ENCODE results near the gene HDAC9.
"Not testable (repeated sequence)": the region's sequence is repeated elsewhere in the genome, so short reads cannot be mapped to it uniquely, and the experiment has no call there.

HDAC9 gene

DNA sequence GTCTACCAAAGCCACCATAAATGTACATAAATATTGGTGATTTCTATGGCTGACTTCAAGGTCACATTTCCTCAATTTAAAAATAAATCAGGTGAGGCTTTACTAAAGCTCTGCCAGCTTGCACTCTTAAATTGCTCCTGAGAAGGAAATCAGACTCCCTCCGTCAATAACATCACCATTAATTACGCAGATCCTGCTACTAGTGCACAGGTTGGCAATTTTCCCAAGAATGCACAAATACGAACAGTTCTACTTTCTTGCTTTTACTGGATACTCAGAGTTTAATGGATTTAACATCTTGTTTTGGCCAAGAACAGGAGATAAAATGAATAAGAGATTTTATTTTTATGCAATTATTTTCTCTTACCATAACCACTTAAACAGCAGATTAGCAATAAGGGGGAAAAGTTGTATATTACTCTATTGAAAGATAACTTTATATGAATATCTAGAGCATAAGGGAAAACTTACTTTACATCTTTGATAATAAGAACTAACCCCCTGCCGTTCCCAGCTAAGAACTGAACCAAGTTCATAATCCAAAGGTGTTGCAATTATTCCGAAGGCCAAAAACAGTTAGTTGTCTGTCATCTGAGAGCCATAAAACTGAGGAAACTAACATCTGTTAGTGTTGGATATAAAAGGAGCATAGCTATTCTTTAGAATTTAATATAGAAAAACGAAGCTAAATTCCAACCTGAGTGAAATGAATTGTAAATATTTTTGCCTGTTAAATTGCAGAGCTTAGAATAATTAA, 481.3 kb downstream of the HDAC9 start:
- Histone ChIP-seq H3K9me3 (ENCODE audit: insufficient read depth, low read depth, low read length) (no peaks in the 10 kb centered on the region), H3K27me3 (ENCODE audit: insufficient read depth, low read length) (no peaks in the 10 kb centered on the region), H3K9ac (ENCODE audit: low read depth, low read length) (no peak overlapping the region), H3K36me3 (ENCODE audit: insufficient read depth, low read length) (no peaks in the 10 kb centered on the region), H3K4me3 (ENCODE audit: low read length) (no peak overlapping the region), H3K4me1 (ENCODE audit: insufficient read depth, low read length) (0 out of 2 replicates have a peak, but pooled peaks cover 5% of the 10 kb centered on the region), H3K27ac (ENCODE audit: low read depth, low read length) (no peak overlapping the region)
- WGBS: 90% methylated on average over 6 of the region's 6 CpGs

DNA sequence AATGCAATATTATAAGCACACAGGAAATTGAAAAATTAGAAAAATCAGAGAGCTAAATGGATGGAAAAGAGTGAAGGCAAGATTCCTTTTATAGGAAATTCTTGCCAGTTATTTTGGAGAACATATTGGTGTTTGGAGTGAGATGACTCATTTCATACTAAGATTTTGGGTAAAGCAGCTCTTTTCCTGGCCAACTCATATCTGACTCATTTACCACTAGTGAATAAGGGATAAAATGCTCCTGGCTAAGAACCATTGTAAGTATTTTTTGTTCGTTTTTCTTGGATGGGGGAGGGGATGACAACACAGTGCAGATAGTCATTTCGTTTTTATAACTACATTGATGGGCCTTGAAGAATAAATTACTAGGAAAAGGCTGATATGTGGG, 482.6 kb downstream of the HDAC9 start:
- 68% methylated on average over 2 of the region's 2 CpGs for WGBS
- Histone ChIP-seq H3K36me3 (ENCODE audit: insufficient read depth, low read length) (no peaks in the 10 kb centered on the region), H3K4me1 (ENCODE audit: insufficient read depth, low read length) (0 out of 2 replicates have a peak, but pooled peaks cover 5% of the 10 kb centered on the region), H3K27me3 (ENCODE audit: insufficient read depth, low read length) (no peaks in the 10 kb centered on the region), H3K9me3 (ENCODE audit: insufficient read depth, low read depth, low read length) (no peaks in the 10 kb centered on the region), H3K27ac (ENCODE audit: low read depth, low read length) (no peak overlapping the region), H3K4me3 (ENCODE audit: low read length) (no peak overlapping the region), H3K9ac (ENCODE audit: low read depth, low read length) (no peak overlapping the region)

DNA sequence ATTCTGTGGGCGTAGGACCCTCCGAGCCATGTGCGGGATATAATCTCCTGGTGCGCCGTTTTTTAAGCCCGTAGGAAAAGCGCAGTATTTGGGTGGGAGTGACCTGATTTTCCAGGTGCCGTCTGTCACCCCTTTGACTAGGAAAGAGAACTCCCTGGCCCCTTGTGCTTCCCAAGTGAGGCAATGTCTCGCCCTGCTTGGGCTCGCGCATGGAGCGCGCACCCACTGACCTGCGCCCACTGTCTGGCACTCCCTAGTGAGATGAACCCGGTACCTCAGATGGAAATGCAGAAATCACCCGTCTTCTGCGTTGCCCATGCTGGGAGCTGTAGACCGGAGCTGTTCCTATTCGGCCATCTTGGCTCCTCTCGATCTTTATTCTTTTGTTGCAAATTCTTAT, 495.2 kb downstream of the HDAC9 start:
- not testable (repeated sequence) for H3K27me3 ChIP-seq (ENCODE audit: insufficient read depth, low read length); H3K36me3 ChIP-seq (ENCODE audit: insufficient read depth, low read length); H3K4me1 ChIP-seq (ENCODE audit: insufficient read depth, low read length); H3K27ac ChIP-seq (ENCODE audit: low read depth, low read length); H3K4me3 ChIP-seq (ENCODE audit: low read length); H3K9me3 ChIP-seq (ENCODE audit: insufficient read depth, low read depth, low read length); H3K9ac ChIP-seq (ENCODE audit: low read depth, low read length)
- 96% methylated on average over 20 of the region's 20 CpGs for WGBS

DNA sequence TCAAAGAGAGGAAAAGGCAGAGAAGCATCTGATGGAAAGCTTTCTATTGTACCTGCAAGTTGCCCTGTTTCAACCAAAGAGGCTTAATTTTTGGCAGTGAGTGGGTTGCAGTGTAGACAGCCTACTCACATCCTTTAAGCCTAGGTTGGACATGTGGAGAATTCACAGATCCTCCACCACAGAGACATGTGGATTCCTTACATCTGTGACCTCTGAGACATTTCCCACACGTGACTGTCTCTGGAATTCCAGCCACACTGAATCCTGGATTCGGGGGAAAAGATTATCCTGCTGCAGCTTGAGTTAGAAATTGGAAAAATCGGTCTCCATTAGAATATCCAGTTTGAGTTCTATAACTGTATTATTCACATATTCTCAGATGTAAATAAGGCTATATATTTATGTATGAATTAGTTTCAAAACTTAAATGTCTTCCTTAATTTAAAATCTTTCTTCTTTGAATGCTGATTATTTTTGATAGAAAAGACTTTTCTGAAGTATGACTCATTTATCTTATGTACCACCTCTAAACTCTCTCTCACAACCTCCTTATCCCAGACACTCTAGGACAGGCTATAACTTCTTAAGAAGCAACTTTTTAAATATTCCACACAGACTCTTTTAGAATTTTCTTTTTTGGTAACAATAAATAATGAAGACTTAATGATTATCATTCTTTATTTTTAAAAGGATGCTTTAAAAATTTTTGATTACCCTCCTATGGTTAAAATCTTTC, 498.6 kb downstream of the HDAC9 start:
- Histone ChIP-seq H3K9me3 (ENCODE audit: insufficient read depth, low read depth, low read length) (no peaks in the 10 kb centered on the region; the same call in 1 of the 2 replicates), H3K4me1 (ENCODE audit: insufficient read depth, low read length) (peaks cover 14% of the 10 kb centered on the region), H3K9ac (ENCODE audit: low read depth, low read length) (no peak overlapping the region), H3K4me3 (ENCODE audit: low read length) (no peak overlapping the region), H3K27me3 (ENCODE audit: insufficient read depth, low read length) (no peaks in the 10 kb centered on the region), H3K36me3 (ENCODE audit: insufficient read depth, low read length) (no peaks in the 10 kb centered on the region), H3K27ac (ENCODE audit: low read depth, low read length) (no peak overlapping the region)
- 89% methylated on average over 2 of the region's 3 CpGs for WGBS

DNA sequence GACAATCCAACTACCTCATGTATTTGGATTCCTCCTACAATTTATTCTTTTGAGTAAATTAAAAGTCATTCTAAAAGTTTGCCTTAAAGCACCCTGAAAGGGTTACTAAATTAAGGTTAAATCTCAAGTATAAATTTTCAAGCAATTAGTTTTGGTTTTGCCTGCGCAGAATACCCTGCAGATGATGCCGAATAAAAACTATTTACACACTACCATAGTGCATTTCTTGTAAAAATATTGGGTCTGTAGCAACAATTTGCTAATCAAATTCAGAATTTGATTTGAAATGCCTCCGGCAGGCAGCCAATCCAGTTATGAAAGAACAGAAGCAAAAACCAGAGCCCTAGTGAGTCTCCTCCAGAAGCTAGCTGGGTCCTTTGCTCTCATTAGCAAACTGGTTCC, 499.7 kb downstream of the HDAC9 start:
- Histone ChIP-seq H3K27me3 (ENCODE audit: insufficient read depth, low read length) (no peaks in the 10 kb centered on the region), H3K4me3 (ENCODE audit: low read length) (no peak overlapping the region), H3K4me1 (ENCODE audit: insufficient read depth, low read length) (peaks cover 14% of the 10 kb centered on the region), H3K9ac (ENCODE audit: low read depth, low read length) (no peak overlapping the region), H3K27ac (ENCODE audit: low read depth, low read length) (no peak overlapping the region), H3K36me3 (ENCODE audit: insufficient read depth, low read length) (no peaks in the 10 kb centered on the region), H3K9me3 (ENCODE audit: insufficient read depth, low read depth, low read length) (no peaks in the 10 kb centered on the region; the same call in 1 of the 2 replicates)
- WGBS: 94% methylated on average over 3 of the region's 3 CpGs

DNA sequence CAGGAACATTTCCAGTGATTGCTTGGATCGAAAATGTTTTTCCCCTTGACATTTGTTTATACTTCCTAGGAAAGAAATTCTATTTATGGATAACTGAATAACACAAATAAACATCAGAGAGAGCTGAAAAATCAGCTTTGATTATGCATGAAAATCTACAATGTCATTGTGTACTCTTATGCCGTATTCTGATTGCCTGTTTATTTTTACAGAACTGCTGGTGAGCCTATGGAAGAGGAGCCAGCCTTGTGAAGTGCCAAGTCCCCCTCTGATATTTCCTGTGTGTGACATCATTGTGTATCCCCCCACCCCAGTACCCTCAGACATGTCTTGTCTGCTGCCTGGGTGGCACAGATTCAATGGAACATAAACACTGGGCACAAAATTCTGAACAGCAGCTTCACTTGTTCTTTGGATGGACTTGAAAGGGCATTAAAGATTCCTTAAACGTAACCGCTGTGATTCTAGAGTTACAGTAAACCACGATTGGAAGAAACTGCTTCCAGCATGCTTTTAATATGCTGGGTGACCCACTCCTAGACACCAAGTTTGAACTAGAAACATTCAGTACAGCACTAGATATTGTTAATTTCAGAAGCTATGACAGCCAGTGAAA, 500.4 kb downstream of the HDAC9 start:
- Histone ChIP-seq H3K27me3 (ENCODE audit: insufficient read depth, low read length) (no peaks in the 10 kb centered on the region), H3K9me3 (ENCODE audit: insufficient read depth, low read depth, low read length) (no peaks in the 10 kb centered on the region; the same call in 1 of the 2 replicates), H3K36me3 (ENCODE audit: insufficient read depth, low read length) (no peaks in the 10 kb centered on the region), H3K9ac (ENCODE audit: low read depth, low read length) (no peak overlapping the region), H3K4me3 (ENCODE audit: low read length) (no peak overlapping the region), H3K4me1 (ENCODE audit: insufficient read depth, low read length) (peaks cover 14% of the 10 kb centered on the region), H3K27ac (ENCODE audit: low read depth, low read length) (no peak overlapping the region)
- WGBS: 95% methylated on average over 4 of the region's 5 CpGs

DNA sequence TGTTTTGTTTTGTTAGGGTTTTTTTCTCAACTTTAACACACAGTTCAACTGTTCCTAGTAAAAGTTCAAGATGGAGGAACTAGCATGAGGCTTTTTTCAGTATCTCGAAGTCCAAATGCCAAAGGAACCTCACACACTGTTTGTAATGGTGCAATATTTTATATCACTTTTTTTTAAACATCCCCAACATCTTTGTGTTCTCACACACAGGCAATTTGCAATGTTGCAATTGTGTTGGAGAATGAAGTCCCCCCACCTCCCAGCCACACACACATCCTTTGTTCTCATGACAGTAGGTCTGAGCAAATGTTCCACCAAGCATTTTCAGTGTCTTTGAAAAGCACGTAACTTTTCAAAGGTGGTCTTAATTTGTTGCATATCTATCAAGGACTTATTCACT, 501.0 kb downstream of the HDAC9 start:
- H3K36me3 ChIP-seq (ENCODE audit: insufficient read depth, low read length): no peaks in the 10 kb centered on the region
- H3K27ac ChIP-seq (ENCODE audit: low read depth, low read length): no peak overlapping the region
- no peak overlapping the region for H3K9ac ChIP-seq (ENCODE audit: low read depth, low read length)
- 91% methylated on average over 2 of the region's 2 CpGs for WGBS
- H3K4me1 ChIP-seq (ENCODE audit: insufficient read depth, low read length): peaks cover 14% of the 10 kb centered on the region
- H3K4me3 ChIP-seq (ENCODE audit: low read length): no peak overlapping the region
- no peaks in the 10 kb centered on the region for H3K9me3 ChIP-seq (ENCODE audit: insufficient read depth, low read depth, low read length)
- H3K27me3 ChIP-seq (ENCODE audit: insufficient read depth, low read length): no peaks in the 10 kb centered on the region

DNA sequence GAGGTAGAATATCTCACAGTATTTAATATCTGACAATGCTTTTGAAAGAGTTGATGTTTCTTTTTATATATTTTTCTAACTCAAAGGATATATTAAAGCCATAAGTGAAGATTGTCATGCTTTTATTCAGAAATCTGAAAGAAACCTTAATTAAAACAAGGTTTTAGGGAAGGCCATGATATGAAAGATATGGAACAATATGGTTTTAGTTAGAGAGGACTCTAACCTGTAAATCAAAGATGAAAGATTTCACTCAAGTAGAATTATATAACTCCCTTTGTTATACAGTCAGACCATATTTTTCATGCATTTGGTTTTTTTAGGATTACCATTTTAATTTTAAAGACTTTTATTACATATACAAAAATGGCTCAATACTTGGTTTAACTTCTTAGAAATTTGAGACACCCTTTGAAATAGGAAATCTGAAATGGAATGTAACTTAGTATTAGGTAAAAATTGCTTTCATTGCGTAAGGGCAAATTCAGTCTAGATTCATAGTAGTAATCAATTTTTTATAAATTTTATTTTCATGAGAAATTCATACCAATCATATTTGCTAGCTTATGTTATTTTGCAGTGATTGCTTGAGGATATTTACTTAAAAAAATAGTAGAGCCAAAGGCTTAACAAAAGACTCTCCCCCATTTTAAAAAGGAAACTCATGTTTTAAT, 502.1 kb downstream of the HDAC9 start:
- WGBS: no CpG with 5 or more reads among the region's 1 CpG
- Histone ChIP-seq H3K4me3 (ENCODE audit: low read length) (no peak overlapping the region), H3K27ac (ENCODE audit: low read depth, low read length) (no peak overlapping the region), H3K9ac (ENCODE audit: low read depth, low read length) (no peak overlapping the region), H3K9me3 (ENCODE audit: insufficient read depth, low read depth, low read length) (no peaks in the 10 kb centered on the region), H3K36me3 (ENCODE audit: insufficient read depth, low read length) (no peaks in the 10 kb centered on the region), H3K27me3 (ENCODE audit: insufficient read depth, low read length) (no peaks in the 10 kb centered on the region), H3K4me1 (ENCODE audit: insufficient read depth, low read length) (peaks cover 14% of the 10 kb centered on the region)

DNA sequence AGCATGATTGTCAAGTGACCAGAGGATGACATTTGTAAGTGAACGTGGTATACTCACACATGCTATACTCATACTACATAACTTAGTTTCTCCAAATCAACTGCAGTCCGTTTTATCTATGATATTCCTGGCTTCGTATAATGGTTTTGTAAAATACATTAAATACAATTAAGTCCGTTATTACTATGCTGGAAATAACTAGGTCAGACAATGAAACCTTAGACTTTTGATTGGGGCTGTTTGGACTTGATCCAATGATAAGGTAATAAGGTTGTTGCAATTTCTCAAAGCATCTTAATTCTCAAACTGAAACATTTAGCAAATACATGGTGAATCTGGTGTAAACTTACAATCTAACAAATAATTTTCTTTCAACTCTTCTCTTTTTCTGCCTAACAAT, 504.9 kb downstream of the HDAC9 start:
- H3K9ac ChIP-seq (ENCODE audit: low read depth, low read length): no peak overlapping the region
- H3K4me3 ChIP-seq (ENCODE audit: low read length): no peak overlapping the region
- H3K4me1 ChIP-seq (ENCODE audit: insufficient read depth, low read length): peaks cover 14% of the 10 kb centered on the region
- H3K27ac ChIP-seq (ENCODE audit: low read depth, low read length): no peak overlapping the region
- H3K27me3 ChIP-seq (ENCODE audit: insufficient read depth, low read length): no peaks in the 10 kb centered on the region
- no peaks in the 10 kb centered on the region for H3K36me3 ChIP-seq (ENCODE audit: insufficient read depth, low read length)
- H3K9me3 ChIP-seq (ENCODE audit: insufficient read depth, low read depth, low read length): no peaks in the 10 kb centered on the region
- WGBS: 100% methylated on average over 2 of the region's 4 CpGs

DNA sequence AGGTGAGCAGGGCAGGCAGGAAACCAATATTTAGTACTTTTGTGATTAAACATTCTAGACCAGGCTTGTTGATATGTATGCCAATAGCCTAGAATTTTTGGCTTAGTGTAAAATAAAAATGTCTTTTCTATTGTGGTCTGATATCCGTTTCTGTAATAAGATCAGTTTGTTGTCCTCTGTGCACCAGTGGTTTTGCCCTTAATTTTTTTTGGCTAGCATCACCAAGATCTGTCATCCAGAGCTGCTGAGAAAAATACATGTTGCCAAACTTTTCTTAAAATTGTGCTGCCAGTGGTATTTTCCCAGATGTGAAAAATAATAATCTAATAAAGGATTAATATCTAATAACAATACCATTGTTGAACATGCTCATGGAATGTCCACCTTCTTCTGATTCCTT, 506.3 kb downstream of the HDAC9 start:
- H3K27ac ChIP-seq (ENCODE audit: low read depth, low read length): no peak overlapping the region
- no peak overlapping the region for H3K9ac ChIP-seq (ENCODE audit: low read depth, low read length)
- peaks cover 11% of the 10 kb centered on the region for H3K4me1 ChIP-seq (ENCODE audit: insufficient read depth, low read length)
- H3K27me3 ChIP-seq (ENCODE audit: insufficient read depth, low read length): no peaks in the 10 kb centered on the region
- 91% methylated on average over 1 of the region's 1 CpG for WGBS
- H3K36me3 ChIP-seq (ENCODE audit: insufficient read depth, low read length): no peaks in the 10 kb centered on the region
- no peaks in the 10 kb centered on the region for H3K9me3 ChIP-seq (ENCODE audit: insufficient read depth, low read depth, low read length)
- H3K4me3 ChIP-seq (ENCODE audit: low read length): no peak overlapping the region

All from HUES64 (cell line).